Fibroblast of lung (primary cell): ENCODE measurements around the gene ZNRF1. TPM values are rescaled to one million over a fixed set of nuclear protein-coding genes. Genes with fewer than 3 reads are reported as not detected.

ENCODE experiments used
- DNase-seq, 2 donors: peaks; one replicate each; pipeline versions ENCODE4 v3.0.0 to v3.0.0-alpha.2; 2010; ENCODE audit warnings: low read depth in 2 of 2
- H2AFZ ChIP-seq: 2 replicates; pipeline ENCODE4 v1.5.1; 2012; ENCODE audit warnings: low read length, control low read depth, inconsistent platforms
- H3K27ac ChIP-seq: 2 replicates; pipeline ENCODE4 v1.5.1; 2011; ENCODE audit warnings: low read length, control low read depth; ENCODE audit not compliant: insufficient read depth
- H3K27me3 ChIP-seq: 2 replicates; pipeline ENCODE4 v1.5.1; 2011; ENCODE audit warnings: mild to moderate bottlenecking, low read length; ENCODE audit not compliant: control insufficient read depth, insufficient read depth
- H3K36me3 ChIP-seq: 2 replicates; pipeline ENCODE4 v1.5.1; 2011; ENCODE audit warnings: low read length; ENCODE audit not compliant: control insufficient read depth, insufficient read depth
- H3K4me1 ChIP-seq: 2 replicates; pipeline ENCODE4 v1.5.1; 2011; ENCODE audit warnings: low read length; ENCODE audit not compliant: control insufficient read depth, insufficient read depth; ENCODE audit errors: extremely low read depth
- H3K4me2 ChIP-seq: 2 replicates; pipeline ENCODE4 v1.5.1; 2011; ENCODE audit warnings: low read length, control low read depth; ENCODE audit not compliant: insufficient read depth; ENCODE audit errors: extremely low read depth
- H3K4me3 ChIP-seq, 4 experiments: fragments of 200-600 bp in 1 of 4; sonication (generic) in 1 of 4; replicated peaks in 1 of 4; 2 replicates each; pipeline ENCODE4 v1.5.1; 2011 to 2016; ENCODE audit warnings: low read length in 4 of 4, low read depth in 3 of 4, mild to moderate bottlenecking in 3 of 4, control low read depth in 2 of 4, inconsistent platforms in 1 of 4, mixed read lengths in 1 of 4; ENCODE audit not compliant: insufficient read depth in 1 of 4; ENCODE audit errors: control extremely low read depth in 1 of 4
- H3K79me2 ChIP-seq: 2 replicates; pipeline ENCODE4 v1.5.1; 2012; ENCODE audit warnings: mild to moderate bottlenecking, low read length, inconsistent platforms; ENCODE audit not compliant: control insufficient read depth, insufficient read depth
- H3K9ac ChIP-seq: 2 replicates; pipeline ENCODE4 v1.5.1; 2011; ENCODE audit warnings: mild to moderate bottlenecking, low read length, control low read depth; ENCODE audit not compliant: insufficient read depth
- H3K9me3 ChIP-seq: 2 replicates; pipeline ENCODE4 v1.5.1; 2012; ENCODE audit warnings: low read depth, low read length; ENCODE audit not compliant: control insufficient read depth, insufficient read depth
- H4K20me1 ChIP-seq: 2 replicates; pipeline ENCODE4 v1.5.1; 2011; ENCODE audit warnings: low read length; ENCODE audit not compliant: control insufficient read depth, insufficient read depth; ENCODE audit errors: extremely low read depth
- EZH2 ChIP-seq: IDR thresholded peaks from 2 replicates; pipeline ENCODE4 v1.5.1; 2012; ENCODE audit warnings: low read length, control low read depth, mild to moderate bottlenecking; ENCODE audit errors: missing control alignments
- polyA plus RNA-seq, 2 donors: library from polyadenylated mRNA; depleted of rRNA in 1 of 2; stranded (reverse) in 1 of 2; unstranded in 1 of 2; fragments of >200 nt; gene quantifications; 2 replicates each; pipeline ENCODE4 v1.2.1, GENCODE V29; 2011 to 2012; ENCODE audit warnings: missing spikeins in 1 of 2
- total RNA-seq: library from RNA; depleted of rRNA; stranded (reverse); fragments of >200 nt; gene quantifications from 2 replicates; pipeline ENCODE4 v1.2.1, GENCODE V29; 2014
- TF ChIP-seq, protein P1 (sequence below), 2 donors: IDR thresholded peaks in 1 of 2; conservative IDR thresholded peaks in 1 of 2; 1 replicate in 1 of 2; 2 replicates in 1 of 2; pipeline ENCODE4 v1.5.1; 2011 to 2012; ENCODE audit warnings: low read length in 2 of 2, control low read depth in 1 of 2, inconsistent platforms in 1 of 2, low read depth in 1 of 2, mild to moderate bottlenecking in 1 of 2

ZNRF1 gene
- total and polyA plus RNA-seq, 2 donors (not counting 1 experiment from before 2014, with no cell fraction given), result 21.0 to 21.1 TPM

DNA sequence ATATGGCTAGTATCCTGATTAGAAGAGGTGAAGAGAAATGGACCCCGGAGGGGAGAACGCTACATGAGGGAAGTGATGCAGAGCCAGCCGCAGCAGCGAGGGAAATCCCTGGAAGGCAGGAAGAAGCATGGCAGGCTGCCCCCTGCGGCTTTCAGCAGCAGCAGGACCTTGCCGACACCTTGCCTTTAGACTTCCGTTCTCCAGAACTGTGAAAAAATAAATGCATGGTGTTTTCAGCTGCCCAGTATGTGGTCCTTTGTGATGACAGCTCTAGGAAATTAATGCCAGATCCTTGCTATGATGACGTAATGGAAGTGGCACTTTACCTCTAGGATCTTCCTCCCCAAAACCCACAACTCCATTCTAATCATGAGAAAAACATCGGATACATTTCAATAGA, 139.8 kb downstream of the ZNRF1 start:
- H3K27ac ChIP-seq, result no peak overlapping the region
- H3K4me1 ChIP-seq, result no peaks in the 10 kb centered on the region
- TF ChIP-seq, protein P1, sequence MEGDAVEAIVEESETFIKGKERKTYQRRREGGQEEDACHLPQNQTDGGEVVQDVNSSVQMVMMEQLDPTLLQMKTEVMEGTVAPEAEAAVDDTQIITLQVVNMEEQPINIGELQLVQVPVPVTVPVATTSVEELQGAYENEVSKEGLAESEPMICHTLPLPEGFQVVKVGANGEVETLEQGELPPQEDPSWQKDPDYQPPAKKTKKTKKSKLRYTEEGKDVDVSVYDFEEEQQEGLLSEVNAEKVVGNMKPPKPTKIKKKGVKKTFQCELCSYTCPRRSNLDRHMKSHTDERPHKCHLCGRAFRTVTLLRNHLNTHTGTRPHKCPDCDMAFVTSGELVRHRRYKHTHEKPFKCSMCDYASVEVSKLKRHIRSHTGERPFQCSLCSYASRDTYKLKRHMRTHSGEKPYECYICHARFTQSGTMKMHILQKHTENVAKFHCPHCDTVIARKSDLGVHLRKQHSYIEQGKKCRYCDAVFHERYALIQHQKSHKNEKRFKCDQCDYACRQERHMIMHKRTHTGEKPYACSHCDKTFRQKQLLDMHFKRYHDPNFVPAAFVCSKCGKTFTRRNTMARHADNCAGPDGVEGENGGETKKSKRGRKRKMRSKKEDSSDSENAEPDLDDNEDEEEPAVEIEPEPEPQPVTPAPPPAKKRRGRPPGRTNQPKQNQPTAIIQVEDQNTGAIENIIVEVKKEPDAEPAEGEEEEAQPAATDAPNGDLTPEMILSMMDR (conservative IDR thresholded peaks at IDR 0.05 in 1 of 2, IDR thresholded peaks at IDR 0.05 in 1 of 2; ENCODE audit: low read depth in 1 of 2, low read length in 2 of 2), result no peak
- H3K36me3 ChIP-seq, result no peaks in the 10 kb centered on the region
- no peak overlapping the region for H3K9ac ChIP-seq
- no peaks in the 10 kb centered on the region for H3K27me3 ChIP-seq
- H3K79me2 ChIP-seq, result no peaks in the 10 kb centered on the region
- no peak overlapping the region for H2AFZ ChIP-seq
- no peak for DNase-seq
- H3K4me2 ChIP-seq, result no peak overlapping the region
- H3K9me3 ChIP-seq, result no peaks in the 10 kb centered on the region
- no peak overlapping the region for H3K4me3 ChIP-seq
- no peaks in the 10 kb centered on the region for H4K20me1 ChIP-seq

DNA sequence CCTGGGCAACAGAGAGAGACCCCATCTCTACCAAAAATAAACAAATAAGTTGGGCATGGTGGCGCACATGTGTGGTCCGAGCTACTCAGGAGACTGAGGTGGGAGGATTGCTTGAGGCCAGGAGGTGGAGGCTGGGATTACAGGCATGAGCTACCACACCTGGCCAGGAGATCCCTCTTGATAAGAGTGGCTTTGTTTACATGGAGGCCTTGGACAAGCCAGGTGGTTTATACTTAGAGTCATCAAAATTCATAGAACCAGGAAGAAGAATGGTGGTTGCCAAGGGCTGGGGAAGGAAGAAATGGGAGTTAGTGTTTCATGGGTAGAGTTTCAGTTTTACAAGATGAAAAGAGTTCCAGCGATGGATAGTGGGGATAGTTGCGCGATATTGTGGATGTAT, 140.7 kb downstream of the ZNRF1 start:
- no peaks in the 10 kb centered on the region for H4K20me1 ChIP-seq
- H3K79me2 ChIP-seq, result no peaks in the 10 kb centered on the region
- no peak overlapping the region for H3K4me3 ChIP-seq
- no peaks in the 10 kb centered on the region for H3K9me3 ChIP-seq
- no peak for DNase-seq
- H2AFZ ChIP-seq, result no peak overlapping the region
- no peak overlapping the region for H3K27ac ChIP-seq
- H3K4me1 ChIP-seq, result no peaks in the 10 kb centered on the region
- H3K9ac ChIP-seq, result no peak overlapping the region
- no peaks in the 10 kb centered on the region for H3K27me3 ChIP-seq
- H3K36me3 ChIP-seq, result no peaks in the 10 kb centered on the region
- H3K4me2 ChIP-seq, result no peak overlapping the region
- TF ChIP-seq EZH2, result no peak
- TF ChIP-seq, protein P1 (conservative IDR thresholded peaks at IDR 0.05 in 1 of 2, IDR thresholded peaks at IDR 0.05 in 1 of 2; ENCODE audit: low read depth in 1 of 2, low read length in 2 of 2), result no peak

DNA sequence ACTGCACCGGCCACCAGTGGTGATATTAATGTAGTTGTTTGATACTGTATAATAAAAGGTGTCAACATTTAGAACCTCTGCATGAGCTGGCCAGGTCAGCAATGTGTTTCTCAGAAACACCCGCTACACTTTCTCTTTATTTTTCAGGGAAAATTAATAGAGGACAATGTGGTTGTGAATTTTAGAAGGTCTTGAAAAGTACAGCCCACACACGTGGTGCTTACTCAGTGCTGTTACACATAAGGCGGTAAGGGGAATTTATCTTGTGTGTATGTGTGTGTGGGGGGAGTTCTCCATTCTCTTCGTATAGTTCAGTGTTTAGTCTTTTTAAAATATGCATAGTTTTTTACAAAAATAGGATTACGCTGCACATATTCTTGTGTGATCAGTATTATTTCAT, 145.1 kb downstream of the ZNRF1 start:
- peaks cover under 1% of the 10 kb centered on the region for H3K79me2 ChIP-seq
- H3K9me3 ChIP-seq, result no peaks in the 10 kb centered on the region
- H3K4me1 ChIP-seq, result no peaks in the 10 kb centered on the region
- H3K4me2 ChIP-seq, result no peak overlapping the region
- no peak for DNase-seq
- no peaks in the 10 kb centered on the region for H3K36me3 ChIP-seq
- no peaks in the 10 kb centered on the region for H4K20me1 ChIP-seq
- no peak overlapping the region for H3K27ac ChIP-seq
- no peak overlapping the region for H2AFZ ChIP-seq
- no peak overlapping the region for H3K9ac ChIP-seq
- no peak overlapping the region for H3K4me3 ChIP-seq
- H3K27me3 ChIP-seq, result peaks cover 3% of the 10 kb centered on the region
- TF ChIP-seq EZH2, result no peak
- TF ChIP-seq, protein P1 (conservative IDR thresholded peaks at IDR 0.05 in 1 of 2, IDR thresholded peaks at IDR 0.05 in 1 of 2; ENCODE audit: low read depth in 1 of 2, low read length in 2 of 2), result no peak
